Measurements from ENCODE around the gene SERHL2. TPM values are rescaled to one million over a fixed set of nuclear protein-coding genes. Genes with fewer than 3 reads are reported as not detected.

SERHL2 gene
- total RNA-seq, 4 donors from 2014 or later = 3.3 to 14.2 (median 10.8) TPM

GRCh38 chr22:42581762-42582716 is 28.3 kb downstream of the SERHL2 start:
- Histone ChIP-seq H3K27me3 (no peaks in the 10 kb centered on the region), H3K27ac (peak overlapping the region in 3 of 4 donors; percentile 52 to 84 (median 72)), H3K36me3 (peaks cover 3 to 70% (median 21%) of the 10 kb centered on the region in 3 donors), H3K9me3 (no peaks in the 10 kb centered on the region), H3K4me1 (peaks cover 0 to 13% (median 3%) of the 10 kb centered on the region in 4 donors), H3K4me3 (peak overlapping the region; percentile 52 to 91 (median 74))
- no peak for TF ChIP-seq POLR2A (IDR thresholded peaks at IDR 0.05)
- TF ChIP-seq, protein P1, sequence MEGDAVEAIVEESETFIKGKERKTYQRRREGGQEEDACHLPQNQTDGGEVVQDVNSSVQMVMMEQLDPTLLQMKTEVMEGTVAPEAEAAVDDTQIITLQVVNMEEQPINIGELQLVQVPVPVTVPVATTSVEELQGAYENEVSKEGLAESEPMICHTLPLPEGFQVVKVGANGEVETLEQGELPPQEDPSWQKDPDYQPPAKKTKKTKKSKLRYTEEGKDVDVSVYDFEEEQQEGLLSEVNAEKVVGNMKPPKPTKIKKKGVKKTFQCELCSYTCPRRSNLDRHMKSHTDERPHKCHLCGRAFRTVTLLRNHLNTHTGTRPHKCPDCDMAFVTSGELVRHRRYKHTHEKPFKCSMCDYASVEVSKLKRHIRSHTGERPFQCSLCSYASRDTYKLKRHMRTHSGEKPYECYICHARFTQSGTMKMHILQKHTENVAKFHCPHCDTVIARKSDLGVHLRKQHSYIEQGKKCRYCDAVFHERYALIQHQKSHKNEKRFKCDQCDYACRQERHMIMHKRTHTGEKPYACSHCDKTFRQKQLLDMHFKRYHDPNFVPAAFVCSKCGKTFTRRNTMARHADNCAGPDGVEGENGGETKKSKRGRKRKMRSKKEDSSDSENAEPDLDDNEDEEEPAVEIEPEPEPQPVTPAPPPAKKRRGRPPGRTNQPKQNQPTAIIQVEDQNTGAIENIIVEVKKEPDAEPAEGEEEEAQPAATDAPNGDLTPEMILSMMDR (IDR thresholded peaks at IDR 0.05) = peak in 1 of 5 experiments; percentile 10
- TF ChIP-seq EP300 (IDR thresholded peaks at IDR 0.05) = peak in 1 of 2 donors; percentile 33
- WGBS, 2 donors = 15 to 21% methylated on average over 17 to 21 of the region's 64 CpGs
- DNase-seq (ENCODE audit: low spot score in 2 of 2) = peak; percentile 64 to 72

GRCh38 chr22:42582987-42583386 is 29.2 kb downstream of the SERHL2 start:
- Histone ChIP-seq H3K4me1 (peaks cover 0 to 13% (median 3%) of the 10 kb centered on the region in 4 donors), H3K27ac (no peak overlapping the region), H3K27me3 (no peaks in the 10 kb centered on the region), H3K4me3 (no peak overlapping the region), H3K36me3 (peaks cover 3 to 70% (median 27%) of the 10 kb centered on the region in 3 donors), H3K9me3 (no peaks in the 10 kb centered on the region)
- WGBS, 2 donors = 70 to 80% methylated on average over 1 of the region's 1 CpG
- no peak for DNase-seq (ENCODE audit: low spot score in 2 of 2)
- TF ChIP-seq EP300 (IDR thresholded peaks at IDR 0.05) = no peak
- no peak for TF ChIP-seq POLR2A (IDR thresholded peaks at IDR 0.05)
- TF ChIP-seq, protein P1 (IDR thresholded peaks at IDR 0.05) = no peak

GRCh38 chr22:42584364-42584940 is 30.7 kb downstream of the SERHL2 start:
- WGBS, 2 donors = 81 to 98% methylated on average over 4 of the region's 4 CpGs
- no peak for TF ChIP-seq EP300 (IDR thresholded peaks at IDR 0.05)
- TF ChIP-seq, protein P1 (IDR thresholded peaks at IDR 0.05) = no peak
- TF ChIP-seq POLR2A (IDR thresholded peaks at IDR 0.05) = no peak
- Histone ChIP-seq H3K9me3 (no peaks in the 10 kb centered on the region), H3K4me1 (peaks cover 0 to 13% (median 3%) of the 10 kb centered on the region in 4 donors), H3K27ac (no peak overlapping the region), H3K27me3 (no peaks in the 10 kb centered on the region), H3K36me3 (peaks cover 3 to 73% (median 27%) of the 10 kb centered on the region in 3 donors), H3K4me3 (no peak overlapping the region)
- no peak for DNase-seq (ENCODE audit: low spot score in 2 of 2)

- Histone ChIP-seq H3K27me3 (no peaks in the 10 kb centered on the region), H3K4me3 (no peak overlapping the region), H3K36me3 (peaks cover 3 to 73% (median 27%) of the 10 kb centered on the region in 3 donors), H3K27ac (no peak overlapping the region), H3K9me3 (no peaks in the 10 kb centered on the region), H3K4me1 (peaks cover 0 to 13% (median 3%) of the 10 kb centered on the region in 4 donors)
- 81 to 87% methylated on average over 8 of the region's 8 CpGs for WGBS, 2 donors
- DNase-seq (ENCODE audit: low spot score in 2 of 2) = no peak
- TF ChIP-seq POLR2A (IDR thresholded peaks at IDR 0.05) = no peak
- TF ChIP-seq EP300 (IDR thresholded peaks at IDR 0.05) = no peak
Measured at GRCh38 chr22:42585096-42585495, 31.3 kb downstream of the SERHL2 start.

- H3K9me3 ChIP-seq = no peaks in the 10 kb centered on the region
Measured at GRCh38 chr22:42586381-42586780, 32.6 kb downstream of the SERHL2 start.

More at GRCh38 chr22:42586381-42586780, 32.6 kb downstream of the SERHL2 start:
- WGBS, 2 donors = 90 to 95% methylated on average over 4 of the region's 4 CpGs
- DNase-seq (ENCODE audit: low spot score in 2 of 2) = no peak
- Histone ChIP-seq H3K27ac (no peak overlapping the region), H3K27me3 (no peaks in the 10 kb centered on the region), H3K4me3 (no peak overlapping the region), H3K4me1 (peaks cover 0 to 13% (median 3%) of the 10 kb centered on the region in 4 donors), H3K36me3 (peaks cover 3 to 86% (median 33%) of the 10 kb centered on the region in 3 donors)
- TF ChIP-seq POLR2A (IDR thresholded peaks at IDR 0.05) (no peak), EP300 (IDR thresholded peaks at IDR 0.05) (no peak)
- TF ChIP-seq, protein P1 (IDR thresholded peaks at IDR 0.05) = no peak

Measured in tibial nerve (tissue), 4 donors.